B cell (primary cell): ENCODE results near the gene UBE2U. TPM values are rescaled to one million over a fixed set of nuclear protein-coding genes. Genes with fewer than 3 reads are reported as not detected.

ENCODE experiments used
- ATAC-seq: fragments of 200-7000 bp; cut with Tn5 transposase; one replicate; pipeline ENCODE4 v1.10.0; 2021; ENCODE audit warnings: low read depth, mild to moderate bottlenecking, moderate number of reproducible peaks, moderate library complexity
- CTCF ChIA-PET: fragments of 350-600 bp; sonication (Branson Sonifier 250); formaldehyde crosslinking; loops from one replicate; lab custom pipeline; 2021; ENCODE audit warnings: antibody characterized with exemption, inconsistent platforms; lab: Charles Lee
- POLR2A ChIA-PET: fragments of 350-600 bp; sonication (Branson Sonifier 250); formaldehyde crosslinking; loops from one replicate; lab custom pipeline; 2021; ENCODE audit warnings: antibody characterized with exemption; lab: Charles Lee
- DNase-seq: peaks from one replicate; pipeline ENCODE4 v3.0.0; 2013
- H2AFZ ChIP-seq: 2 replicates; pipeline ENCODE4 v1.6.1; 2012; ENCODE audit warnings: mild to moderate bottlenecking, low read depth, low read length; ENCODE audit not compliant: insufficient read depth, poor library complexity, severe bottlenecking
- H3K27ac ChIP-seq, 2 donors: 1 replicate in 1 of 2; 2 replicates in 1 of 2; pipeline ENCODE4 v1.5.1; 2012 to 2013; ENCODE audit warnings: low read length in 2 of 2, mild to moderate bottlenecking in 2 of 2, moderate library complexity in 1 of 2
- H3K27me3 ChIP-seq, 4 experiments: fragments of 200-600 bp in 1 of 4; sonication (generic) in 1 of 4; replicated peaks in 1 of 4; 1 replicate in 2 of 4; 2 replicates in 2 of 4; pipeline versions ENCODE4 v1.6.1 to v1.7.0; 2013 to 2016; ENCODE audit warnings: low read length in 3 of 4, mild to moderate bottlenecking in 2 of 4, mixed read lengths in 1 of 4, moderate library complexity in 1 of 4; ENCODE audit not compliant: insufficient read depth in 4 of 4, control insufficient read depth in 3 of 4; ENCODE audit errors: control extremely low read depth in 1 of 4
- H3K36me3 ChIP-seq, 2 experiments: replicated peaks in 1 of 2; 1 replicate in 1 of 2; 2 replicates in 1 of 2; pipeline versions ENCODE4 v1.6.1 to v1.7.1; 2013; ENCODE audit warnings: low read length in 1 of 2; ENCODE audit not compliant: insufficient read depth in 2 of 2, control insufficient read depth in 1 of 2; ENCODE audit errors: control extremely low read depth in 1 of 2, extremely low read depth in 1 of 2
- H3K4me1 ChIP-seq, 2 donors: fragments of 200-600 bp in 1 of 2; sonication (generic) in 1 of 2; 1 replicate in 1 of 2; 2 replicates in 1 of 2; pipeline versions ENCODE4 v1.5.1 to v1.6.1; 2013 to 2017; ENCODE audit warnings: low read length in 2 of 2; ENCODE audit not compliant: control insufficient read depth in 2 of 2, insufficient read depth in 2 of 2
- H3K4me2 ChIP-seq: replicated peaks from 2 replicates; pipeline ENCODE3; 2012; ENCODE audit warnings: mild to moderate bottlenecking, low read depth, low read length; ENCODE audit not compliant: poor library complexity, severe bottlenecking
- H3K4me3 ChIP-seq, 5 experiments: fragments of 200-600 bp in 1 of 5; sonication (generic) in 1 of 5; 1 replicate in 3 of 5; 2 replicates in 2 of 5; pipeline versions ENCODE4 v1.5.1 to v1.7.0; 2011 to 2016; ENCODE audit warnings: low read length in 4 of 5, mild to moderate bottlenecking in 4 of 5, low read depth in 2 of 5, control low read depth in 1 of 5, moderate library complexity in 1 of 5; ENCODE audit not compliant: insufficient read depth in 1 of 5; ENCODE audit errors: control extremely low read depth in 1 of 5, extremely low read depth in 1 of 5
- H3K79me2 ChIP-seq: fragments of 200-600 bp; sonication (generic); one replicate; pipeline ENCODE4 v1.6.0; 2016; ENCODE audit warnings: low read length; ENCODE audit not compliant: control insufficient read depth, insufficient read depth
- H3K9ac ChIP-seq: fragments of 200-600 bp; sonication (generic); 2 replicates; pipeline ENCODE4 v1.6.1; 2017; ENCODE audit warnings: mild to moderate bottlenecking, low read length, moderate library complexity
- H3K9me3 ChIP-seq, 3 donors: one replicate each; pipeline versions ENCODE4 v1.6.1 to v1.7.1; 2013; ENCODE audit warnings: low read length in 2 of 3; ENCODE audit not compliant: control insufficient read depth in 2 of 3, insufficient read depth in 1 of 3; ENCODE audit errors: control extremely low read depth in 1 of 3
- H4K20me1 ChIP-seq: 2 replicates; pipeline ENCODE4 v1.6.0; 2012; ENCODE audit warnings: mild to moderate bottlenecking, low read length; ENCODE audit not compliant: insufficient read depth, control insufficient read depth, poor library complexity, severe bottlenecking
- H3K27ac Mint-ChIP-seq: one replicate; pipeline ENCODE4 v1.8.0; 2021; ENCODE audit warnings: mixed read lengths
- H3K27me3 Mint-ChIP-seq: one replicate; pipeline ENCODE4 v1.8.0; 2021; ENCODE audit warnings: mixed read lengths
- H3K4me1 Mint-ChIP-seq: one replicate; pipeline ENCODE4 v1.8.0; 2021; ENCODE audit warnings: mixed read lengths
- H3K4me3 Mint-ChIP-seq: one replicate; pipeline ENCODE4 v1.8.0; 2021; ENCODE audit warnings: mixed read lengths
- H3K9me3 Mint-ChIP-seq: one replicate; pipeline ENCODE4 v1.8.0; 2022; ENCODE audit warnings: mixed read lengths; ENCODE audit not compliant: insufficient read depth
- CTCF ChIP-seq: fragments of 200-600 bp; IDR thresholded peaks from one replicate; pipeline ENCODE4 v1.8.0; 2022; ENCODE audit warnings: antibody characterized with exemption, mild to moderate bottlenecking
- EZH2 ChIP-seq: IDR thresholded peaks from 2 replicates; pipeline ENCODE4 v1.6.1; 2012; ENCODE audit warnings: borderline replicate concordance, low read depth, mild to moderate bottlenecking, moderate library complexity, low read length; ENCODE audit not compliant: insufficient read depth, poor library complexity, severe bottlenecking
- WGBS: methylation state at CpG from one replicate; pipeline ENCODE4 v1.1.5; 2013; ENCODE audit warnings: missing lambda C conversion rate; ENCODE audit not compliant: insufficient coverage; 5-methylcytosine and 5-hydroxymethylcytosine counted together
- intact Hi-C: fragments of 100-400 bp; cut with micrococcal nuclease; formaldehyde crosslinking; loops from one replicate; pipeline ENCODE4 v1.10.0; 2022
- polyA plus RNA-seq: library from polyadenylated mRNA; depleted of rRNA; stranded (reverse); fragments of >200 nt; gene quantifications from 2 replicates; pipeline ENCODE4 v1.2.3, GENCODE V29; 2012
- total RNA-seq, 2 donors: library from RNA; stranded (reverse); fragments of 120-200 nt in 1 of 2; gene quantifications; 1 replicate in 1 of 2; 2 replicates in 1 of 2; pipeline versions ENCODE4 v1.2.3 to v1.2.4, GENCODE V29; 2013 to 2022

UBE2U gene
- total and polyA plus RNA-seq, 2 donors (not counting 1 experiment from before 2014, with no cell fraction given): not detected

GRCh38 chr1:64265141-64265540 is 61.7 kb downstream of the UBE2U start:
- no peak for ATAC-seq
- no peaks in the 10 kb centered on the region for H3K4me1 ChIP-seq
- no peak overlapping the region for H3K4me2 ChIP-seq
- no peaks in the 10 kb centered on the region for H3K36me3 ChIP-seq
- H3K27ac Mint-ChIP-seq: no peak overlapping the region
- no peaks in the 10 kb centered on the region for H3K4me1 Mint-ChIP-seq
- no peaks in the 10 kb centered on the region for H4K20me1 ChIP-seq
- no peak overlapping the region for H2AFZ ChIP-seq
- H3K4me3 ChIP-seq: no peak overlapping the region
- H3K79me2 ChIP-seq: no peaks in the 10 kb centered on the region
- DNase-seq: no peak
- TF ChIP-seq EZH2 (no peak), CTCF (no peak)
- no peak overlapping the region for H3K9ac ChIP-seq
- no peaks in the 10 kb centered on the region for H3K9me3 ChIP-seq
- no peaks in the 10 kb centered on the region for H3K9me3 Mint-ChIP-seq
- WGBS: 100% methylated on average over 1 of the region's 2 CpGs
- intact Hi-C loops: no loop called here
- H3K27ac ChIP-seq: no peak overlapping the region
- no peak overlapping the region for H3K4me3 Mint-ChIP-seq
- H3K27me3 Mint-ChIP-seq: peaks cover 33% of the 10 kb centered on the region
- CTCF ChIA-PET: no interaction called here
- POLR2A ChIA-PET: no interaction called here
- H3K27me3 ChIP-seq: peaks cover 0 to 4% (median 2%) of the 10 kb centered on the region in 4 experiments

- Histone ChIP-seq H3K4me2 (no peak overlapping the region), H3K9ac (no peak overlapping the region), H2AFZ (no peak overlapping the region), H3K79me2 (no peaks in the 10 kb centered on the region), H3K4me3 (no peak overlapping the region), H3K36me3 (no peaks in the 10 kb centered on the region), H3K4me1 (no peaks in the 10 kb centered on the region), H4K20me1 (no peaks in the 10 kb centered on the region), H3K27ac (no peak overlapping the region), H3K9me3 (no peaks in the 10 kb centered on the region), H3K27me3 (peaks cover 0 to 7% (median 2%) of the 10 kb centered on the region in 4 experiments)
- DNase-seq: no peak
- no peak for TF ChIP-seq CTCF
- TF ChIP-seq EZH2: no peak
- intact Hi-C loops: no loop called here
- H3K9me3 Mint-ChIP-seq: no peaks in the 10 kb centered on the region
- no peak for ATAC-seq
- ChIA-PET POLR2A (no interaction called here), CTCF (no interaction called here)
- no CpG with 5 or more reads among the region's 2 CpGs for WGBS
- peaks cover 36% of the 10 kb centered on the region for H3K27me3 Mint-ChIP-seq
- no peak overlapping the region for H3K27ac Mint-ChIP-seq
- no peak overlapping the region for H3K4me3 Mint-ChIP-seq
- no peaks in the 10 kb centered on the region for H3K4me1 Mint-ChIP-seq
Measured at GRCh38 chr1:64266991-64267390, 63.6 kb downstream of the UBE2U start.
